ENCODE measurements around the gene ASCC3. TPM values are rescaled to one million over a fixed set of nuclear protein-coding genes. Genes with fewer than 3 reads are reported as not detected.
"Not testable (repeated sequence)": the region's sequence is repeated elsewhere in the genome, so short reads cannot be mapped to it uniquely, and the experiment has no call there.

ASCC3 gene
- polyA plus RNA-seq, 2 of the 4 experiments (the other 2 are of a cell fraction), result 17.4 to 35.3 TPM

DNA sequence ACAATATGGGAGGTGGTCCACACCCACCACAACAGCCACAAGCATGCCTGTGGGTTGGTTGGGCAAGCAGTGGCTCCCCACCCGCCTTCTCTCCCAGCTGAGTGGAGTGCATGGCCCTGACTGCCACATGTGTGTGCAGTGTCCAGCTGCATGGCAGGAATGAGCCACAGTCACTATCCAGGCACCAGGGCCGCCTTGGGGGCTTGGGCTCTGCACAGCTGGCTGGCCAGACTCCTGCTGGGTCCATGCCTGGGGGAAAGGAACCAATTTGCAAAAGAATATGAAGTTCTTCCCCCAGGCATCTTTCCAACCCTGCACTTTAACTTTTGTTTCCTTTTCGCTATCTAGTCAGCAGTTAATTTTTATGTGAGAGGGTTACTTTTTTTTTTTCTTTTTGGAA is 11.6 kb upstream of the ASCC3 start:
- Histone ChIP-seq H3K27ac (no peak overlapping the region), H3K4me1 (no peaks in the 10 kb centered on the region), H3K4me2 (no peak overlapping the region), H3K9me3 (no peaks in the 10 kb centered on the region), H3K4me3 (no peak overlapping the region)
- CTCF ChIA-PET, result no interaction called here
- FAIRE-seq (no peak), ATAC-seq (no peak), DNase-seq (ENCODE audit: low read depth in 1 of 2, low spot score in 1 of 2) (no peak)
- POLR2A ChIA-PET, result no interaction called here
- WGBS (ENCODE audit: missing lambda C conversion rate), result 63% methylated on average over 3 of the region's 3 CpGs
- TF ChIP-seq NPAS2 (CRISPR knock-in tag; IDR thresholded peaks at IDR 0.05; ENCODE audit: borderline replicate concordance) (no peak), HDAC2 (IDR thresholded peaks at IDR 0.05) (no peak), RCOR1 (IDR thresholded peaks at IDR 0.05; ENCODE audit: low read depth, low read length) (no peak), NR3C1 (IDR thresholded peaks at IDR 0.05) (no peak), TP53 (CRISPR knock-in tag; IDR thresholded peaks at IDR 0.05) (no peak), MAZ (IDR thresholded peaks at IDR 0.05; ENCODE audit: borderline replicate concordance, low read depth, low read length) (no peak), HES2 (IDR thresholded peaks at IDR 0.05) (no peak), SREBF2 (IDR thresholded peaks at IDR 0.05) (no peak), HOXA7 (CRISPR knock-in tag; IDR thresholded peaks at IDR 0.05) (no peak), CHD4 (IDR thresholded peaks at IDR 0.05; ENCODE audit: borderline replicate concordance) (no peak), SMC3 (IDR thresholded peaks at IDR 0.05) (no peak)
- TF ChIP-seq, protein P1, sequence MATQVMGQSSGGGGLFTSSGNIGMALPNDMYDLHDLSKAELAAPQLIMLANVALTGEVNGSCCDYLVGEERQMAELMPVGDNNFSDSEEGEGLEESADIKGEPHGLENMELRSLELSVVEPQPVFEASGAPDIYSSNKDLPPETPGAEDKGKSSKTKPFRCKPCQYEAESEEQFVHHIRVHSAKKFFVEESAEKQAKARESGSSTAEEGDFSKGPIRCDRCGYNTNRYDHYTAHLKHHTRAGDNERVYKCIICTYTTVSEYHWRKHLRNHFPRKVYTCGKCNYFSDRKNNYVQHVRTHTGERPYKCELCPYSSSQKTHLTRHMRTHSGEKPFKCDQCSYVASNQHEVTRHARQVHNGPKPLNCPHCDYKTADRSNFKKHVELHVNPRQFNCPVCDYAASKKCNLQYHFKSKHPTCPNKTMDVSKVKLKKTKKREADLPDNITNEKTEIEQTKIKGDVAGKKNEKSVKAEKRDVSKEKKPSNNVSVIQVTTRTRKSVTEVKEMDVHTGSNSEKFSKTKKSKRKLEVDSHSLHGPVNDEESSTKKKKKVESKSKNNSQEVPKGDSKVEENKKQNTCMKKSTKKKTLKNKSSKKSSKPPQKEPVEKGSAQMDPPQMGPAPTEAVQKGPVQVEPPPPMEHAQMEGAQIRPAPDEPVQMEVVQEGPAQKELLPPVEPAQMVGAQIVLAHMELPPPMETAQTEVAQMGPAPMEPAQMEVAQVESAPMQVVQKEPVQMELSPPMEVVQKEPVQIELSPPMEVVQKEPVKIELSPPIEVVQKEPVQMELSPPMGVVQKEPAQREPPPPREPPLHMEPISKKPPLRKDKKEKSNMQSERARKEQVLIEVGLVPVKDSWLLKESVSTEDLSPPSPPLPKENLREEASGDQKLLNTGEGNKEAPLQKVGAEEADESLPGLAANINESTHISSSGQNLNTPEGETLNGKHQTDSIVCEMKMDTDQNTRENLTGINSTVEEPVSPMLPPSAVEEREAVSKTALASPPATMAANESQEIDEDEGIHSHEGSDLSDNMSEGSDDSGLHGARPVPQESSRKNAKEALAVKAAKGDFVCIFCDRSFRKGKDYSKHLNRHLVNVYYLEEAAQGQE (IDR thresholded peaks at IDR 0.05), result no peak
- TF ChIP-seq, protein P2, sequence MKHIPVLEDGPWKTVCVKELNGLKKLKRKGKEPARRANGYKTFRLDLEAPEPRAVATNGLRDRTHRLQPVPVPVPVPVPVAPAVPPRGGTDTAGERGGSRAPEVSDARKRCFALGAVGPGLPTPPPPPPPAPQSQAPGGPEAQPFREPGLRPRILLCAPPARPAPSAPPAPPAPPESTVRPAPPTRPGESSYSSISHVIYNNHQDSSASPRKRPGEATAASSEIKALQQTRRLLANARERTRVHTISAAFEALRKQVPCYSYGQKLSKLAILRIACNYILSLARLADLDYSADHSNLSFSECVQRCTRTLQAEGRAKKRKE (CRISPR knock-in tag; IDR thresholded peaks at IDR 0.05; ENCODE audit: low read depth), result no peak

GRCh38 chr6:100892116-100892515 is 11.0 kb upstream of the ASCC3 start:
- DNase-seq (ENCODE audit: low read depth in 1 of 2, low spot score in 1 of 2) (no peak), FAIRE-seq (no peak), ATAC-seq (no peak)
- TF ChIP-seq KDM1A (IDR thresholded peaks at IDR 0.05; ENCODE audit: low read depth), result no peak
- TF ChIP-seq, protein P1 (IDR thresholded peaks at IDR 0.05), result no peak
- TF ChIP-seq HDAC2 (IDR thresholded peaks at IDR 0.05), result no peak
- TF ChIP-seq HES2 (IDR thresholded peaks at IDR 0.05), result no peak
- Histone ChIP-seq H3K9me3 (no peaks in the 10 kb centered on the region), H3K4me2 (no peak overlapping the region), H3K27ac (no peak overlapping the region), H3K4me1 (no peaks in the 10 kb centered on the region), H3K4me3 (no peak overlapping the region)
- ChIA-PET CTCF (interaction anchor here (0.6 kb wide), 1 partner anchor 414 kb away, joined by 3 read pairs; no protein-coding TSS in a partner anchor), POLR2A (no interaction called here)
- 70% methylated on average over 3 of the region's 3 CpGs for WGBS (ENCODE audit: missing lambda C conversion rate)

- 83% methylated on average over 1 of the region's 1 CpG for WGBS (ENCODE audit: missing lambda C conversion rate)
- no peak for ATAC-seq
- DNase-seq (ENCODE audit: low read depth in 1 of 2, low spot score in 1 of 2), result no peak
- H3K4me3 ChIP-seq, result no peak overlapping the region
- POLR2A ChIA-PET, result no interaction called here
- H3K9me3 ChIP-seq, result no peaks in the 10 kb centered on the region
- no peak for TF ChIP-seq HES2 (IDR thresholded peaks at IDR 0.05)
- TF ChIP-seq, protein P3, sequence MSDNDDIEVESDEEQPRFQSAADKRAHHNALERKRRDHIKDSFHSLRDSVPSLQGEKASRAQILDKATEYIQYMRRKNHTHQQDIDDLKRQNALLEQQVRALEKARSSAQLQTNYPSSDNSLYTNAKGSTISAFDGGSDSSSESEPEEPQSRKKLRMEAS (IDR thresholded peaks at IDR 0.05), result no peak
- TF ChIP-seq NPAS2 (CRISPR knock-in tag; IDR thresholded peaks at IDR 0.05; ENCODE audit: borderline replicate concordance), result no peak
- TF ChIP-seq EP300 (IDR thresholded peaks at IDR 0.05), result no peak
- no peak for TF ChIP-seq CBX8 (IDR thresholded peaks at IDR 0.05)
- no peak for TF ChIP-seq RAD21 (conservative IDR thresholded peaks at IDR 0.05 in 1 of 2, IDR thresholded peaks at IDR 0.05 in 1 of 2)
- TF ChIP-seq FOXS1 (CRISPR knock-in tag; IDR thresholded peaks at IDR 0.05), result no peak
- no peak for TF ChIP-seq POLR2A (IDR thresholded peaks at IDR 0.05; ENCODE audit: low read length)
- TF ChIP-seq EHF (CRISPR knock-in tag; IDR thresholded peaks at IDR 0.05), result no peak
- no peak for TF ChIP-seq RCOR1 (IDR thresholded peaks at IDR 0.05; ENCODE audit: low read depth, low read length)
- no peak for FAIRE-seq
- no peak overlapping the region for H3K4me2 ChIP-seq
- CTCF ChIA-PET, result no interaction called here
- no peak overlapping the region for H3K27ac ChIP-seq
- H3K4me1 ChIP-seq, result no peaks in the 10 kb centered on the region
Observed at GRCh38 chr6:100891079-100891478, 9.9 kb upstream of the ASCC3 start.

- not testable (repeated sequence) for FAIRE-seq, H3K4me2 ChIP-seq
Observed at GRCh38 chr6:100890646-100891045, 9.5 kb upstream of the ASCC3 start.

More at GRCh38 chr6:100890646-100891045, 9.5 kb upstream of the ASCC3 start:
- H3K4me1 ChIP-seq; H3K27ac ChIP-seq; ATAC-seq; DNase-seq (ENCODE audit: low read depth in 1 of 2, low spot score in 1 of 2); H3K9me3 ChIP-seq; CTCF ChIA-PET; POLR2A ChIA-PET; H3K4me3 ChIP-seq: not testable (repeated sequence)
- WGBS (ENCODE audit: missing lambda C conversion rate), result 71% methylated on average over 1 of the region's 1 CpG
